Spleen (tissue), 7 donors: ENCODE results near the gene HSF4.

Source experiments
- CTCF ChIP-seq, 11 experiments: fragments of 200-600 bp in 7 of 11; fragments of 450-650 bp in 4 of 11; sonication (generic) in 4 of 11; IDR thresholded peaks in 8 of 11; conservative IDR thresholded peaks in 3 of 11; 1 replicate in 7 of 11; 2 replicates in 4 of 11; pipeline versions ENCODE4 v1.4.0 to v1.8.0; 2016 to 2021; ENCODE audit warnings: antibody characterized with exemption in 11 of 11, inconsistent platforms in 4 of 11, mild to moderate bottlenecking in 1 of 11
- POLR2AphosphoS5 ChIP-seq, 3 donors: sonication (generic); formaldehyde crosslinking; IDR thresholded peaks; one replicate each; pipeline ENCODE4 v1.5.1; 2017; ENCODE audit warnings: antibody characterized with exemption in 3 of 3
- donor health status: DM: no; HTN: no; CAD: no; lungs with moderate emphysema.
- donor health status: DM: no; HTN: no; CAD: no.
- donor health status: DM: no; HTN: no; CAD: no.

- no peak for TF ChIP-seq CTCF (IDR thresholded peaks at IDR 0.05 in 8 of 11, conservative IDR thresholded peaks at IDR 0.05 in 3 of 11)
- TF ChIP-seq POLR2AphosphoS5 (IDR thresholded peaks at IDR 0.05) = peak in 2 of 3 donors; percentile 24 to 62
Measured at GRCh38 chr16:67207249-67208091, 42.9 kb downstream of the HSF4 start.
